ENCODE data around the gene PIK3R5. TPM values are rescaled to one million over a fixed set of nuclear protein-coding genes. Genes with fewer than 3 reads are reported as not detected.

PIK3R5 gene
- total RNA-seq, 1 experiment from 2014 or later, result 2.5 TPM

DNA sequence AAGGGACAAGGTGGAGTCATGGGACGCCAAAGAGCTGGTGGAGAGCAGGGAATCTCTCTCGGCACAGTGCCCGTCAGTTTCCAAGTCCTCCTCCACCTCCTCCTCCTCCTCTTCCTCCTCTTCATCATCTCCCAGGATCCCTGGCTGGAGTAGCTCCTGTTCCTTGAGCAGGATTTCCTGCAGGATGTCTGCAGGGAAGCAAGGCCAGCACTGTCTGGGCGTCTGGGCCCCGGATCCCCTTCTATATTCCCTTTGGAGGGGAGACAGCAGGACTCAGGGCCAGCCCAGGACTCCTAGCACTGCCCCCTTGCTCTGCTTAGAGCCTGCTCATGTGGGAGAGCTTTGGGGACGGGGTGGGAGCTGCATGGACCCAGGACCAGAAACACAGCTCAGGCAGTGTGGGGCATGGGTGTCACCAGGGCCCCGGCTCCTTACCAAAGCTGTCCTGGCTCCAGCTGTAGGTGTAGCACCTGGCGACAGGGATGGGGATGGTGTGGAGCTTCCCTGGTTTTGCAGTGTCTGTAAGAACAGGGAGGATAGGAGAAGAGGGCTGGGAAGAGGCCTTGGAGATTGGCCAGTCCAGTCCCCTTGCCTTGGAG, 76.7 kb downstream of the PIK3R5 start (continued):
- TF ChIP-seq ZNF274 (IDR thresholded peaks at IDR 0.05; ENCODE audit: low read depth, low read length) (no peak), ZBTB33 (IDR thresholded peaks at IDR 0.05; ENCODE audit: extremely low read depth, insufficient replicate concordance, low read length) (no peak), SIN3A (IDR thresholded peaks at IDR 0.05; ENCODE audit: low read depth) (no peak), ELF1 (IDR thresholded peaks at IDR 0.05; ENCODE audit: borderline replicate concordance, low read depth) (no peak)

DNA sequence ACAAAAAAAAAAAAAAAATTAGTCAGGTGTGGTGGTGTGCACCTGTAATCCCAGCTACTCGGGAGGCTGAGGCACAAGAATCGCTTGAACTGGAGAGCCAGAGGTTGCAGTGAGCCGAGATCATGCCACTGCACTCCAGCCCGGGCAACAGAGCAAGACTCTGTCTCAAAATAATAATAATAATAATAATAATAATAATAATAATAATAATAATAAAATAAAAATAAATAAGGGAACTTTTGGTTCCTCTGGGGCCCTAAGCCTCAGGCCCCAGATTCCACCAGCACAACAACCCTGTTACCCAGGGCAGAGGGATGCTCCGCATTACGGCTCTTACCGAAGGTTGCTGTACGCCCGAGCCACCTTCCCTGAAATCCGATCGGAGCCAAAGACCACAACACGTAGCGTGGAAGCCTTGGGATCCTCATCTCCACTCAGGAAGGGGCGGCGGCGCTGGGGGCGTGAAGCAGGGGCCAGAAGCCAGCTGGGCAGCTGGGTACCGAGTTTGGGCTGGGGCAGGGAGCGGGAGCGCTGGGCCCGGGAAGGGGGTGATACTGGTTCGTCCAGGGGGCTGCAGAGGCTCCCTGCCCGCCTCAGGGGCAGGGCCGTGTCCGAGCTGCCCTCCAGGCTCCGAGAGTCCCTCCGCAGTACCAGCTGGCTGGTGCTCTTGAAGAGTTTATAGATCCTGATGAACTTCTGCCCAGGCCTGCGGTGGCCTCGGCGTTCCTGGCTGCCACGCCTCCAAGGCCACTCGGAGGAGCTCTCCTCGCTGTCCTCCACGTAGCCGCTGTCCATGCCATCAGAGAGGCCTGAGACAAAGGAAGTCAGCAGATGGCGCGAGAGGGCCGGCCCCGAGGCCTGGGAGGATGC, 77.4 kb downstream of the PIK3R5 start:
- TF ChIP-seq, protein P1, sequence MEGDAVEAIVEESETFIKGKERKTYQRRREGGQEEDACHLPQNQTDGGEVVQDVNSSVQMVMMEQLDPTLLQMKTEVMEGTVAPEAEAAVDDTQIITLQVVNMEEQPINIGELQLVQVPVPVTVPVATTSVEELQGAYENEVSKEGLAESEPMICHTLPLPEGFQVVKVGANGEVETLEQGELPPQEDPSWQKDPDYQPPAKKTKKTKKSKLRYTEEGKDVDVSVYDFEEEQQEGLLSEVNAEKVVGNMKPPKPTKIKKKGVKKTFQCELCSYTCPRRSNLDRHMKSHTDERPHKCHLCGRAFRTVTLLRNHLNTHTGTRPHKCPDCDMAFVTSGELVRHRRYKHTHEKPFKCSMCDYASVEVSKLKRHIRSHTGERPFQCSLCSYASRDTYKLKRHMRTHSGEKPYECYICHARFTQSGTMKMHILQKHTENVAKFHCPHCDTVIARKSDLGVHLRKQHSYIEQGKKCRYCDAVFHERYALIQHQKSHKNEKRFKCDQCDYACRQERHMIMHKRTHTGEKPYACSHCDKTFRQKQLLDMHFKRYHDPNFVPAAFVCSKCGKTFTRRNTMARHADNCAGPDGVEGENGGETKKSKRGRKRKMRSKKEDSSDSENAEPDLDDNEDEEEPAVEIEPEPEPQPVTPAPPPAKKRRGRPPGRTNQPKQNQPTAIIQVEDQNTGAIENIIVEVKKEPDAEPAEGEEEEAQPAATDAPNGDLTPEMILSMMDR (IDR thresholded peaks at IDR 0.05 in 2 of 3, conservative IDR thresholded peaks at IDR 0.05 in 1 of 3; ENCODE audit: borderline replicate concordance in 1 of 3, insufficient read depth in 1 of 3, low read depth in 2 of 3, low read length in 2 of 3), result peak; percentile 22 to 38 (median 33); a peak in 4 of 6 replicates
- TF ChIP-seq EZH2phosphoT487 (IDR thresholded peaks at IDR 0.05; ENCODE audit: borderline replicate concordance), result no peak
- intact Hi-C loops (cut with micrococcal nuclease), result loop anchor here (1.0 kb wide), 1 partner anchor 110 kb away; no protein-coding TSS in a partner anchor

More for the DNA sequence above, 77.4 kb downstream of the PIK3R5 start:
- H3K4me1 ChIP-seq (ENCODE audit: control insufficient read depth in 1 of 2, insufficient read depth in 2 of 2, low read length in 2 of 2), result peaks cover 0 to 20% of the 10 kb centered on the region in 2 experiments; a peak in 2 of 4 replicates
- no peak for DNase-seq (ENCODE audit: low read depth, low spot score)
- RAD21 ChIA-PET (ENCODE audit: low non-redundant PET in 1 of 2, low total read pairs in 2 of 2, uncharacterized antibody in 2 of 2, unreplicated experiment in 2 of 2), result no interaction called here
- no peaks in the 10 kb centered on the region for H3K9me3 ChIP-seq (ENCODE audit: control insufficient read depth in 1 of 2, insufficient read depth in 1 of 2, low read depth in 1 of 2, low read length in 2 of 2)
- H3K4me3 ChIP-seq (replicated peaks in 1 of 2; ENCODE audit: low read depth in 1 of 2, low read length in 2 of 2), result no peak overlapping the region
- no peaks in the 10 kb centered on the region for H3K79me2 ChIP-seq (ENCODE audit: insufficient read depth, low read length)
- no peaks in the 10 kb centered on the region for H4K20me1 ChIP-seq (ENCODE audit: insufficient read depth)
- no peaks in the 10 kb centered on the region for H3K27me3 ChIP-seq (ENCODE audit: insufficient read depth, low read length)
- no peaks in the 10 kb centered on the region for H3K9me2 ChIP-seq (ENCODE audit: insufficient read depth)
- H3K4me2 ChIP-seq (ENCODE audit: low read length), result no peak overlapping the region
- no peaks in the 10 kb centered on the region for H3K36me3 ChIP-seq (ENCODE audit: control insufficient read depth in 1 of 2, insufficient read depth in 2 of 2, low read length in 2 of 2)
- H3K9ac ChIP-seq (ENCODE audit: low read length), result no peak overlapping the region
- no peak overlapping the region for H3K27ac ChIP-seq (ENCODE audit: low read depth, low read length)
- POLR2A ChIA-PET, result interaction anchor here (0.5 kb wide), 1 partner anchor 30 kb away, joined by 4 read pairs; no protein-coding TSS in a partner anchor
- no peak for ATAC-seq
- H2AFZ ChIP-seq (ENCODE audit: low read depth, low read length, poor library complexity, severe bottlenecking), result no peak overlapping the region
- no TSS peak for BruUV-seq (replicated peaks)
- CTCF ChIA-PET, result interaction anchor here (1.1 to 2.0 kb wide), 3 partner anchors 10 to 634 kb away, joined by 4 to 9 read pairs (median 4); no protein-coding TSS in a partner anchor

Measured in HCT116 (cell line).